Effector memory CD4-positive, alpha-beta T cell (primary cell): ENCODE measurements around the gene CHCHD10.

Experiments
- DNase-seq, 3 donors: peaks; one replicate each; pipeline ENCODE4 v3.0.0-alpha.2; 2020
- H3K27ac ChIP-seq: 2 replicates; pipeline ENCODE4 v1.7.0; 2013; ENCODE audit warnings: mild to moderate bottlenecking, low read length, moderate library complexity; ENCODE audit not compliant: insufficient read depth, poor library complexity, severe bottlenecking
- H3K27me3 ChIP-seq: replicated peaks from 2 replicates; pipeline ENCODE4 v1.7.0; 2013; ENCODE audit warnings: mild to moderate bottlenecking, low read length; ENCODE audit not compliant: insufficient read depth, control insufficient read depth, poor library complexity, severe bottlenecking
- H3K36me3 ChIP-seq: 2 replicates; pipeline ENCODE4 v1.7.0; 2013; ENCODE audit warnings: mild to moderate bottlenecking, low read length, moderate library complexity; ENCODE audit not compliant: control insufficient read depth, insufficient read depth
- H3K4me1 ChIP-seq: 2 replicates; pipeline ENCODE4 v1.7.0; 2013; ENCODE audit warnings: low read length, mild to moderate bottlenecking; ENCODE audit not compliant: control insufficient read depth, insufficient read depth, poor library complexity, severe bottlenecking
- H3K4me3 ChIP-seq: 2 replicates; pipeline ENCODE4 v1.7.0; 2013; ENCODE audit warnings: low read length, low read depth, mild to moderate bottlenecking; ENCODE audit not compliant: insufficient read depth, poor library complexity, severe bottlenecking
- H3K9me3 ChIP-seq: 2 replicates; pipeline ENCODE4 v1.7.0; 2013; ENCODE audit warnings: mild to moderate bottlenecking, low read length, moderate library complexity; ENCODE audit not compliant: control insufficient read depth

Gene CHCHD10

DNA sequence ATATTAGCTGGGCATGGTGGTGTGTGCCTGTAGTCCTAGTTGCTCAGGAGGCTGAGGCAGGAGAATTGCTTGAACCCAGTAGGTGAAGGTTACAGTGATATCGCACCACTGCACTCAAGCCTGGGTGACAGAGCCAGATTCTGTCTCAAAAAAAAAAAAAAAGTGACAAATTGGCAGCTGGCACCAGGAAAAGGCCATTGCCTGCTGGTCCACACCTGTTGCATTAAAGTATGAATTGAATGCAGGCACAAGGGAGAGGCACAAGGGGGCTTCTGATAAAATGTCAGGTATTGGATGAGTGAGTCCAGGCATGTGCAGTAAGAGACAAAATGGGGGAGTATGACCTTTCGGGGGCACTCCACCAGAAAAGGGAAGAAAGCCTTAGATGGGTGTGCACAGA, 45.0 kb downstream of the CHCHD10 start:
- no peaks in the 10 kb centered on the region for H3K9me3 ChIP-seq
- DNase-seq: no peak
- H3K36me3 ChIP-seq: no peaks in the 10 kb centered on the region
- no peaks in the 10 kb centered on the region for H3K4me1 ChIP-seq
- no peak overlapping the region for H3K27ac ChIP-seq
- H3K27me3 ChIP-seq: no peaks in the 10 kb centered on the region
- H3K4me3 ChIP-seq: no peak overlapping the region

DNA sequence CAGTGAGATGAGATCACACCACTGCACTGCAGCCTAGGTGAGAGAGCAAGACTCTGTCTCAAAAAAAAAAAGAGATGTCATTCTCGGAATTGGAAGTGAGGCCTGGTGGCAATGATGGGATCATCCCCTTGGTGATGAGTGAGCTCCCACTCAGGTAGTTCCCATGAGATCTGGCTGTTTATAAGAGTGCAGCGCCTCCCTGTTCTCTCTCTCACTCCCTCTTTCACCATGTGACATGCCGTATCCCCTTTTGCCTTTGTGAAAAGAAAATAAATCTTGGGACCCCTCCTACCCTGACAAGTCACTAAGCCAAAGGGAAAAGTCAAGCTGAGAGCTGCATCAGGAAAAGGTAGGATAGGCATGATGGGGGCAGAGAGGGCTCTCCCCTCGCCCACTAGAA, 45.6 kb downstream of the CHCHD10 start:
- Histone ChIP-seq H3K27ac (no peak overlapping the region), H3K4me3 (no peak overlapping the region), H3K9me3 (no peaks in the 10 kb centered on the region), H3K4me1 (peaks cover 4% of the 10 kb centered on the region), H3K27me3 (no peaks in the 10 kb centered on the region), H3K36me3 (no peaks in the 10 kb centered on the region)
- DNase-seq: no peak

DNA sequence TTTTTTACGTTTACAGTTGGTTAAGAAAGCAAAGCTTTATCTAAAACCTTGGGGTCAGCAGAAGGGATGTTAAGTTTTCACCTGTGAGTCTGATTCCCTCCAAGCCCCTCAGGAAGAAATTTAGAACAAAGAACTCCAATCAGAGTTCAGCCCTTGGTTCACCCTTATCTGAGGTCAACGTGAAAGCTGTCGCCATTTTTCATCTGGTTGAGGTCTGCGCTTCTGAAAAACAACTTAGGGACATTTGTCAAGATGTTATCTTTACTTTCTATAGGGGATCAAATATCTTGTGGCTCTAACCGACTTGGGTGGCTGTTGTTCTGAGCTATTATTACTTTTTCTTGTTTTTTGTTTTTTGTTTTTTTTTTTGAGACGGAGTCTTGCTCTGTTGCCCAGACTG, 46.9 kb downstream of the CHCHD10 start:
- DNase-seq: no peak
- no peak overlapping the region for H3K27ac ChIP-seq
- H3K36me3 ChIP-seq: no peaks in the 10 kb centered on the region
- no peak overlapping the region for H3K4me3 ChIP-seq
- no peaks in the 10 kb centered on the region for H3K9me3 ChIP-seq
- H3K27me3 ChIP-seq: no peaks in the 10 kb centered on the region
- peaks cover 10% of the 10 kb centered on the region for H3K4me1 ChIP-seq

DNA sequence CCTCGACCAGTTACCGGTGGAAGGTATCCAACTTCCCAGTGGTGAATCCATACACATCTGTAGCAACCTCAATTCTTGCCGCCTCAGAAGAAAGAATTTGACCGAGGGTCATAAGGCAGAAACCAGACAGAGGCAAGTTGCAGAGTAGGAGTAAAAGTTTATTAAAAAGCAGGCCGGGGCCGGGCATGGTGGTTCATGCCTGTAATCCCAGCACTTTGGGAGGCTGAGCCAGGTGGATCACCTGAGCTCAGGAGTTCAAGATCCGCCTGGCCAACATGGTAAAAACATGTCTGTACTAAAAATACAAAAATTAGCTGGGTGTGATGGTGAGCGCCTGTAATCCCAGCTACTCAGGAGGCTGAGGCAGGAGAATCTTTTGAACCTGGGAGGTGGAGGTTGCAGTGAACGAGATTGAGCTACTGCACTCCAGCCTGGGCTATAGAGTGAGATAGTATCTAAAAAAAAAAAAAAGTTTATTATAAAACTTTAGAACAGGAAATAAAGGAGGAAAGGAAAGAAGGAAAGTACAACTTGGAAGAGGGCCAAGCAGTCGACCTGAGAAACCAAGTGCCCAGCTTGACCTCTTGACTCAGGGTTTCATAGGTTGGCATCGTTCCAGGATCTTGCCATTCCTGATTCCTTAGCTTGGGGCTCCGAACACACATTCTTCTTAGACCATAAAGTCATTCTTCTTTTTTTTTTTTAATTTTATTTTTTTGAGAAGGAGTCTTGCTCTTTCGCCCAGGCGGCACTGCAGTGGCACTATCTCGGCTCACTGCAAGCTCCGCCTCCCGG, 49.2 kb downstream of the CHCHD10 start:
- no peak for DNase-seq
- Histone ChIP-seq H3K36me3 (peaks cover 11% of the 10 kb centered on the region), H3K4me3 (no peak overlapping the region), H3K27ac (no peak overlapping the region), H3K27me3 (no peaks in the 10 kb centered on the region), H3K4me1 (peaks cover 16% of the 10 kb centered on the region), H3K9me3 (no peaks in the 10 kb centered on the region)

DNA sequence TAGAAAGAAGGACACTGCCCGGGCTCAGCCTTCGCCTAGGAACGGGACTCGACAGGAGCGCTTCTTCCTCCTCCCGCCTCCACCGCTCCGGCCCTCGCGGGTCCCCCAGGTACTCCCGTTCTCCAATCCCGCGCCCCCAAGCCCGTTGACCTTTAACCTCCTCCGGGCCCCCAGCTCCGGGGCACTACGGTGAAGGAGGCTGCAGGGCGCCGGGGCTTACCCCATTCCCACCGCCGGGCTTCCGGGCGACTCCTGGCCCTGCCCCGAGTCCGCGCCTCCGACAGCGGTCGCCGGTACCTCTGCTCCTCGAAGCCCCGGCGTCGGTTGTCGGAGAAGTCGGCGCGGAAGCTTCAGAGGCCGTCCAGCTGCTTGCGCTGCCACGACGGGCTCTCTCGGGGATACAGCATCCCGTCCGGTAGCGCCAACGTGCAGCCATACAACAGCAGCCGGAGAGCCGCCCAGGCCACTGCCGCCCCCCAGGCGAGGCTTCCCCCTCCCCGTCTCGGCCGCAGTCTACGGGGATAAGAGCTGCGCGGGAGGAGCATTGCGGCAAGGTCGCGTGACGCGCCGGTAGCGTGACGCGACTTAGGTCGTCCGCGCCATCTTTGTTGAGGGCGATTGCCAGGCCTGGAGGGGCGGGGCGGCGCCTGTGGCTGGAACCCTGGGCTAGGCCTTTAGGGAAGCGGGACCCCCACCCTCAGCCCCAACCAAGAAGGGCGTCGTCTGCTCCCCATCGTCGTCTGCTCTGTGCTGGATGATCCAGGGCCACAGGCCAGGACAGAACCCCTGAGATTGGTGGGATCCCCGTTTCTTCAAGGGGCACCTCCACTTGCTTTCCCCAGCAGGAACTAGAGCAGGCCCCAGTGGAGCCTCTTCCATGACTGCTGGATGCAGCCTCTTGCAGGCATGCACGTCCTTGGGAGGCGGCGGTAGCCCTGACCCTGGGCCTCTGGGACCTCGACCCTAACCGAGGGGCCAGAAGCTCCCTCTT, 50.7 kb downstream of the CHCHD10 start:
- no peaks in the 10 kb centered on the region for H3K9me3 ChIP-seq
- H3K4me1 ChIP-seq: peaks cover 16% of the 10 kb centered on the region
- no peaks in the 10 kb centered on the region for H3K27me3 ChIP-seq
- DNase-seq: peak; percentile 62 to 74 (median 69)
- peaks cover 14% of the 10 kb centered on the region for H3K36me3 ChIP-seq
- peak overlapping the region; percentile 78 for H3K27ac ChIP-seq
- H3K4me3 ChIP-seq: peak overlapping the region; percentile 82
